Measurements from ENCODE around the gene ROCK2.

ROCK2 gene

DNA sequence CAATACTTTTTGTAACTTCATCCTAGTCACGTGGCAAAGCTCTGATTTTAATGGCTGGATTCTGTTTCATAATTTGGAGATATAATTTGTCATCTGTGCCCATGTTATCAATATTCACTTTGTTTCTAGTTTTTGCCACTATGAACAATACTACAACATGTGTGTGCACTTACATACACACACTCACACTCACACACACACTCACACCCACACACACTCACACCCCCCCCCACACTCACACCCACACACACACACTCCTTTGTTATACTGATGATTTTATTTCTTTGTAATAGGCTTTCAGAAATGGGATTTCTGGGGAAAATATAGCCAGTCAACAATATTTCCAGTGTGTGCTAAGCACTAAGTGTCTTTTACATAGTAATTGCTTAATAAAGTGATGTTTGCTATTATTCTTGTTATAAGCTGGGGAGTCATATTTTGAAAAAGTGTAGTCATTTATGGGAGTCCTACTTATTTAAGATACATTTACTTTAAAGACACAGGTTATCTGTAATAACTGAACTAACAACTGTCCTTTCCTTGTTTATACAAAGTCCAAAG is 22.8 kb upstream of the ROCK2 start:
- no peaks in the 10 kb centered on the region for H3K36me3 ChIP-seq (ENCODE audit: insufficient read depth)
- H4K20me1 ChIP-seq (ENCODE audit: insufficient read depth) = no peaks in the 10 kb centered on the region
- H2AFZ ChIP-seq (ENCODE audit: low read depth) = no peak overlapping the region
- H3K9ac ChIP-seq = no peak overlapping the region
- H3K27ac ChIP-seq = no peak overlapping the region
- H3K4me3 ChIP-seq (IDR thresholded peaks at IDR 0.05; ENCODE audit: insufficient read depth, low read depth, low read length) = no peak overlapping the region
- H3K4me2 ChIP-seq = no peak overlapping the region
- H3K4me1 ChIP-seq (ENCODE audit: low read depth, poor library complexity, severe bottlenecking) = no peaks in the 10 kb centered on the region
- H3K79me2 ChIP-seq (ENCODE audit: insufficient read depth, low read depth) = no peaks in the 10 kb centered on the region
- H3K27me3 ChIP-seq (ENCODE audit: insufficient read depth, low read depth) = no peaks in the 10 kb centered on the region
- TF ChIP-seq, protein P1, sequence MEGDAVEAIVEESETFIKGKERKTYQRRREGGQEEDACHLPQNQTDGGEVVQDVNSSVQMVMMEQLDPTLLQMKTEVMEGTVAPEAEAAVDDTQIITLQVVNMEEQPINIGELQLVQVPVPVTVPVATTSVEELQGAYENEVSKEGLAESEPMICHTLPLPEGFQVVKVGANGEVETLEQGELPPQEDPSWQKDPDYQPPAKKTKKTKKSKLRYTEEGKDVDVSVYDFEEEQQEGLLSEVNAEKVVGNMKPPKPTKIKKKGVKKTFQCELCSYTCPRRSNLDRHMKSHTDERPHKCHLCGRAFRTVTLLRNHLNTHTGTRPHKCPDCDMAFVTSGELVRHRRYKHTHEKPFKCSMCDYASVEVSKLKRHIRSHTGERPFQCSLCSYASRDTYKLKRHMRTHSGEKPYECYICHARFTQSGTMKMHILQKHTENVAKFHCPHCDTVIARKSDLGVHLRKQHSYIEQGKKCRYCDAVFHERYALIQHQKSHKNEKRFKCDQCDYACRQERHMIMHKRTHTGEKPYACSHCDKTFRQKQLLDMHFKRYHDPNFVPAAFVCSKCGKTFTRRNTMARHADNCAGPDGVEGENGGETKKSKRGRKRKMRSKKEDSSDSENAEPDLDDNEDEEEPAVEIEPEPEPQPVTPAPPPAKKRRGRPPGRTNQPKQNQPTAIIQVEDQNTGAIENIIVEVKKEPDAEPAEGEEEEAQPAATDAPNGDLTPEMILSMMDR (conservative IDR thresholded peaks at IDR 0.05; ENCODE audit: low read depth, low read length) = no peak

DNA sequence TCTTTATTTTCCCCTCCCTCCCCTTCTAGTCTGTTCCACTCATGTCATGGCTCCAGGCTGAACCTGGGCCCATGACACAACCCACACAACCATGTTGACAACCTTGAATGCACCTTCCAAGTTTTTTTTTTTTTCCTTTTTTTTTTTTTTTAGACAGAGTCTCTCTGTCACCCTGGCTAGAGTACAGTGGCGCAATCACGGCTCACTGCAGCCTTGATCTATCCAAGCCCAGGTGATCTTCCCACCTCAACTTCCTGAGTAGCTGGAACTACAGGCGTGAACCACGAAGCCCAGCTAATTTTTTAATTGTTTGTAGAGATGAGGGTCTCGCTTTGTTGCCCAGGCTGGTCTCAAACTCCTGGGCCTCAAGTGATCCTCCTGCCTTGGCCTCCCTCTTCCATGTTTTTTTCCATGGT is 21.9 kb upstream of the ROCK2 start:
- Histone ChIP-seq H4K20me1 (ENCODE audit: insufficient read depth) (no peaks in the 10 kb centered on the region), H3K9ac (no peak overlapping the region), H3K4me2 (no peak overlapping the region), H3K27me3 (ENCODE audit: insufficient read depth, low read depth) (no peaks in the 10 kb centered on the region), H3K4me3 (IDR thresholded peaks at IDR 0.05; ENCODE audit: insufficient read depth, low read depth, low read length) (no peak overlapping the region), H3K4me1 (ENCODE audit: low read depth, poor library complexity, severe bottlenecking) (no peaks in the 10 kb centered on the region), H3K79me2 (ENCODE audit: insufficient read depth, low read depth) (no peaks in the 10 kb centered on the region), H2AFZ (ENCODE audit: low read depth) (no peak overlapping the region), H3K27ac (no peak overlapping the region), H3K36me3 (ENCODE audit: insufficient read depth) (no peaks in the 10 kb centered on the region)
- TF ChIP-seq, protein P1 (conservative IDR thresholded peaks at IDR 0.05; ENCODE audit: low read depth, low read length) = no peak

DNA sequence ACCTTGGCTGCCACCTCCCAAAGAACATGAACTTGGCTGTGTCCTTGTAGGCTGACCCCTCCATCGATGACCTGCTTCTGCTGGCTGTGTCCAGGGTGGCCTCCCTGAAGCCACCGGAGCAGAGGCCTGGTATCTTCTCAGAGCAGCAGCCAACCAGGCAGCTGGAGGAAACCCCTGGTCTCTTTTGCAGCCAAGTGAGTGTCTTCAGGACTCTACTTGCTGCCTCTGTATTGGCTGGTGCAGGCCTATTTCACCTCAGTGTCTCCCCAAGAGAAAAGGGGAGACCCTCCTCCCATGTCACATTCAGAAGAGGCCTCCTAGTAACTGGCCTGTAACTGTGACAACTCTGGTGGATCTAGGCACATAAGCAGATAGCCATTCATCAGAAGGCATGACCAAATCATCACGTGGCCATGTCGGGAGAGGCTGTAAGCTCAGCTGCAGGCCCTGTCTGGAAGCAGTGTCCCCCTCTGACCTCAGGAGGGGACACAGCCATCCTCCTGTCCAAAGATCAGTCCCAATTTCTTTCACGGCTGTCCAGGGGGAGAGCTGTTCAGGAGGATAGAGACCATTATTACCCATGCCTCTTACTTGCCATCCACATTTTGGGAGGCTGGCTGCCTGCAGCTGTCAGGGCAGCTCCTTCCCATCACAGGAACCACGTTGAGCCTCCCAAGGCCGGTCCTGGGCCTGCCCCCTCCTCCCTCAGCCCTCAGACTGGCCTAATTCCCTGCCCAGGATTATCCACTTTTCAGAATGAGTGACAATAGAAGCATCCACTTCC is 20.9 kb upstream of the ROCK2 start:
- no peak overlapping the region for H3K4me2 ChIP-seq
- TF ChIP-seq, protein P1 (conservative IDR thresholded peaks at IDR 0.05; ENCODE audit: low read depth, low read length) = no peak
- no peak overlapping the region for H3K9ac ChIP-seq
- H3K4me1 ChIP-seq (ENCODE audit: low read depth, poor library complexity, severe bottlenecking) = no peaks in the 10 kb centered on the region
- H3K27me3 ChIP-seq (ENCODE audit: insufficient read depth, low read depth) = no peaks in the 10 kb centered on the region
- no peaks in the 10 kb centered on the region for H3K36me3 ChIP-seq (ENCODE audit: insufficient read depth)
- no peaks in the 10 kb centered on the region for H4K20me1 ChIP-seq (ENCODE audit: insufficient read depth)
- no peaks in the 10 kb centered on the region for H3K79me2 ChIP-seq (ENCODE audit: insufficient read depth, low read depth)
- H3K4me3 ChIP-seq (IDR thresholded peaks at IDR 0.05; ENCODE audit: insufficient read depth, low read depth, low read length) = no peak overlapping the region
- no peak overlapping the region for H3K27ac ChIP-seq
- H2AFZ ChIP-seq (ENCODE audit: low read depth) = no peak overlapping the region

DNA sequence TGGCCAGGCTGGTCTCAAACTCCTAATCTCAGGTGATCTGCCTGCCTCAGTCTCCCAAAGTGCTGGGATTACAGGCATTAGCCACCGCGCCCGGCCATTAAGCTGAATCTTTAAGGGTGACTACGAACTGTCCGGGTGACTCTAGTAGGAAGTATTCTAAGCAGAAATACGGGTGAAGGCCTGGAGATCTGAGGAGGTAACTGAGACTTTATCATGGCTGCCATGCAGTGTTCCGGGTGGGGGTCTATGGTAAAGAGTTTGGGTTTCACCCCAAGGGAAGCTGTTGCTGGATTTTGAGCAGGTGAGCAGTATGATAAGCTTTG is 20.1 kb upstream of the ROCK2 start:
- Histone ChIP-seq H3K79me2 (ENCODE audit: insufficient read depth, low read depth) (no peaks in the 10 kb centered on the region), H3K36me3 (ENCODE audit: insufficient read depth) (no peaks in the 10 kb centered on the region), H4K20me1 (ENCODE audit: insufficient read depth) (no peaks in the 10 kb centered on the region), H3K27ac (no peak overlapping the region), H3K9ac (no peak overlapping the region), H3K27me3 (ENCODE audit: insufficient read depth, low read depth) (no peaks in the 10 kb centered on the region), H3K4me3 (IDR thresholded peaks at IDR 0.05; ENCODE audit: insufficient read depth, low read depth, low read length) (no peak overlapping the region), H3K4me1 (ENCODE audit: low read depth, poor library complexity, severe bottlenecking) (no peaks in the 10 kb centered on the region), H2AFZ (ENCODE audit: low read depth) (no peak overlapping the region), H3K4me2 (no peak overlapping the region)
- TF ChIP-seq, protein P1 (conservative IDR thresholded peaks at IDR 0.05; ENCODE audit: low read depth, low read length) = no peak

Data from KMS-11 (cell line).